Kidney epithelial cell (primary cell): ENCODE measurements around the gene CFAP61. TPM values are rescaled to one million over a fixed set of nuclear protein-coding genes. Genes with fewer than 3 reads are reported as not detected.

Experiments
- DNase-seq: peaks from one replicate; pipeline ENCODE4 v3.0.0-alpha.2; 2010; ENCODE audit warnings: low read depth
- H3K27me3 ChIP-seq: 2 replicates; pipeline ENCODE4 v1.6.0; 2011; ENCODE audit warnings: low read length; ENCODE audit not compliant: control insufficient read depth, insufficient read depth
- H3K36me3 ChIP-seq: 2 replicates; pipeline ENCODE4 v1.5.1; 2011; ENCODE audit warnings: low read length; ENCODE audit not compliant: control insufficient read depth, insufficient read depth
- H3K4me3 ChIP-seq: 2 replicates; pipeline ENCODE4 v1.5.1; 2011; ENCODE audit warnings: low read depth, mild to moderate bottlenecking, control low read depth, low read length
- total RNA-seq: library from RNA; depleted of rRNA; stranded (reverse); fragments of >200 nt; gene quantifications from 2 replicates; pipeline ENCODE4 v1.2.3, GENCODE V29; 2015
- TF ChIP-seq, protein P1 (sequence below): IDR thresholded peaks from 2 replicates; pipeline ENCODE4 v1.5.1; 2011; ENCODE audit warnings: mild to moderate bottlenecking, moderate library complexity, low read length, control low read depth, inconsistent platforms; ENCODE audit not compliant: insufficient read depth, poor library complexity, severe bottlenecking

Gene CFAP61
- total RNA-seq, 1 donor from 2014 or later = not detected

DNA sequence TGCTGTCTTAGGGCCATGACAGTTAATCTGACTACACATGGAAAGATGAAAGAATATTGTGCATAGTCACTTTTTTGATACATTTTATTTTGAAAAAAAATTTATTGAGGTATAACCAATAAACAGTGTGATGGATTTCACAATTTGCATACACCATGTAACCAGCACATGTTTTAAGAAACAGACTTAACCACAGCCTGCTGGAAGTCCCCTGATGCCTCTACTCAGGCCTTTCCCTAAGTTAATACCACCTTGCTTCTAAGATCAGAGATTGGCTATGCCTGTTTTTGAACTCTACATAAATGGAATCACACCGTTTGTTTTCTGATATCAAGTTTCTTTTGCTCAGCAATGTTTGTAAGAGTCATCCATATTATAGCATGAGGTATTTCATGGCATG, 136.3 kb downstream of the CFAP61 start:
- DNase-seq = no peak
- TF ChIP-seq, protein P1, sequence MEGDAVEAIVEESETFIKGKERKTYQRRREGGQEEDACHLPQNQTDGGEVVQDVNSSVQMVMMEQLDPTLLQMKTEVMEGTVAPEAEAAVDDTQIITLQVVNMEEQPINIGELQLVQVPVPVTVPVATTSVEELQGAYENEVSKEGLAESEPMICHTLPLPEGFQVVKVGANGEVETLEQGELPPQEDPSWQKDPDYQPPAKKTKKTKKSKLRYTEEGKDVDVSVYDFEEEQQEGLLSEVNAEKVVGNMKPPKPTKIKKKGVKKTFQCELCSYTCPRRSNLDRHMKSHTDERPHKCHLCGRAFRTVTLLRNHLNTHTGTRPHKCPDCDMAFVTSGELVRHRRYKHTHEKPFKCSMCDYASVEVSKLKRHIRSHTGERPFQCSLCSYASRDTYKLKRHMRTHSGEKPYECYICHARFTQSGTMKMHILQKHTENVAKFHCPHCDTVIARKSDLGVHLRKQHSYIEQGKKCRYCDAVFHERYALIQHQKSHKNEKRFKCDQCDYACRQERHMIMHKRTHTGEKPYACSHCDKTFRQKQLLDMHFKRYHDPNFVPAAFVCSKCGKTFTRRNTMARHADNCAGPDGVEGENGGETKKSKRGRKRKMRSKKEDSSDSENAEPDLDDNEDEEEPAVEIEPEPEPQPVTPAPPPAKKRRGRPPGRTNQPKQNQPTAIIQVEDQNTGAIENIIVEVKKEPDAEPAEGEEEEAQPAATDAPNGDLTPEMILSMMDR = no peak
- no peaks in the 10 kb centered on the region for H3K36me3 ChIP-seq

DNA sequence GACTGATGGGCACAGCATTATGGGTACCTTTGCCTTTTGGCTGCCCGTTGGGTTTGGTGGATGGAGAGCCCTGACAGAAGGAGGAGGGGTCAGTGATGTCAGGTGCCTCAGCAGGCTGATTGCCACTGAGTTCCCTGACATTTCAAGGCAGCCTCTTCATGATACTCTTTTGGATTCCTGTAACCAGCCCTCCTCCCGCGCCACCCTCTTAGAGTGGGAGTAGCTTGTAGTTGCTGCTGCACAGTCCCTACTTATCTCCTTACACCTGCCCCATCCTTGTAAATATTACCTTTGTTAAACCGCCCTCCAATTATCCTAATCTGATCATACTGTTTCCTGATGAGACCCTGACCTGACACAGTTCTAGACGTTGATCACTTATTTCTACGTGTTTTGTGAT, 140.0 kb downstream of the CFAP61 start:
- Histone ChIP-seq H3K4me3 (no peak overlapping the region), H3K27me3 (no peaks in the 10 kb centered on the region), H3K36me3 (no peaks in the 10 kb centered on the region)
- TF ChIP-seq, protein P1 = no peak
- no peak for DNase-seq

More for the DNA sequence above, 136.3 kb downstream of the CFAP61 start:
- Histone ChIP-seq H3K4me3 (no peak overlapping the region), H3K27me3 (no peaks in the 10 kb centered on the region)

DNA sequence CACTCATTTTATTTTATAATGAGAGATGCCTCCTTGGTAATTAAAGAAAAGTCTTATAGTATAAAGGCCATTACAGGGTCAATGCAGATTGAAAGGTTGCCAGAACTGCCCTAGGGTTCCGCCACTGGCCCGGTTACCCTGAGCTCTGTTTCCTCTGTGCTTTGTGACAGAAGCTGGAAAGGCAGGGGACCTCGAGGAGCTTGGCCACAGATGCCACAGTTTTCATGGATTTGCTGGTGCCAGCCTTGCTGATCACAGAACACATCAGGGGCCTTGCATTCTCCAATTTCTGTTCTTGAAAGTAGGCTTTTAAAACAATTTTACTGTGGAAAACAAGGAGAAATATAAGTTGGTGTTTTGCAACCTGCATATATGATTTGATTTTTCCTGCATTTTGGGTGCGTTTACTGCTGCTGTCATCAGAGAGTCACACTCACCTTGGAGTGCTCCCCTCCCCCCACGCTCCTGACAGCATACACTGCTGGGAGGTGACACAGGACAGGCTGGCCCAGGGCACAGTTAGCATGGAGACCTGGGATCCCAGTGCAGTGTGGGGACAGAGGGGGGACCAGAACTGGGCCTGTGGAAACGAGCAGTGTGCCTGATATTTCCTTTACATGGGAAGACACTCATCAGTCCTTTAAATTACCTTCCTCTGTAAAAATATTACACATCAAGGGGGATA, 142.8 kb downstream of the CFAP61 start:
- Histone ChIP-seq H3K4me3 (no peak overlapping the region), H3K27me3 (peaks cover 3% of the 10 kb centered on the region), H3K36me3 (no peaks in the 10 kb centered on the region)
- TF ChIP-seq, protein P1 = no peak
- no peak for DNase-seq

DNA sequence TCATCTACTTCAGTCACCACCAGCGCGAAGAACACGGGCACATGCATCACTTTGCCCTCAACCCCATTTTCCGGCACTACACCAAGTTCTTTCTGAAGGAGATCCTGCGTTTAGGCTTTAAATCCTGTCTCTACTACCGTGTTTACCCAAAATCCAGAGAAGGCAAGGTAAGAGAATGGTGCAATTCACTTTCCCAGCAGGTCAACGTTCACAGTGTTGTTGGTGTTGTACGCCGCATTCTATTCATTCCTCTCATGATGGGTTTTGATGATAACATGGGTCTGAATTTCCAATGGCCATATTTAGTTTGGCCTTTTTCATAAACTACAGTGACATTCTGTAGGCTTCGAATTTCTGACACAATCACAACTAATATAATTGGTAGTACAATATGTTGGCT, 144.3 kb downstream of the CFAP61 start:
- H3K4me3 ChIP-seq = no peak overlapping the region
- peaks cover 3% of the 10 kb centered on the region for H3K27me3 ChIP-seq
- no peaks in the 10 kb centered on the region for H3K36me3 ChIP-seq
- TF ChIP-seq, protein P1 = no peak
- DNase-seq = no peak

DNA sequence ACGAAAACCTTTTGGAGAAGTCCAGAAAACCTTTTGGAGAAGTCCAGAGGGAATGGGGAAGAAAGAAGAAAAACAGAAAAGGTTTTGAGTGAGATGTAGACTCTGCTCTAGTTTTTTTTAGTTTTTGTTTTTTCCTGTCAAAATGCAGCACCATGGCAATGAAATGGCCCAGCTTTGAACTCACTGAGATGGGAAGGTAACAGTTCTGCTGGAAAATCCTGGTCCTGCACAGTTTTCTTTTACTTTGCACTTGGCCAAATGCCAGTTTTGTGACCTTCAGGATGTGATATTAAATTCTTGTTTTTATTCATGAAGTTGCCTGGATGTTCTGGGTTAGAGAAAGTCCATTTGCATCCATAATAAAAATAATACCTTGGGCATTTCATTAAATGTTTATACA, 145.7 kb downstream of the CFAP61 start:
- Histone ChIP-seq H3K27me3 (peaks cover 3% of the 10 kb centered on the region), H3K36me3 (no peaks in the 10 kb centered on the region), H3K4me3 (no peak overlapping the region)
- no peak for DNase-seq
- TF ChIP-seq, protein P1 = no peak
